LNCAP (cell line): ENCODE results near the gene WDR7.

ENCODE experiments used
- TF ChIP-seq, protein P1 (sequence below): fragments of 450-650 bp; IDR thresholded peaks from 2 replicates; pipeline ENCODE4 v1.5.1; 2017; ENCODE audit warnings: mild to moderate bottlenecking

The WDR7 gene

DNA sequence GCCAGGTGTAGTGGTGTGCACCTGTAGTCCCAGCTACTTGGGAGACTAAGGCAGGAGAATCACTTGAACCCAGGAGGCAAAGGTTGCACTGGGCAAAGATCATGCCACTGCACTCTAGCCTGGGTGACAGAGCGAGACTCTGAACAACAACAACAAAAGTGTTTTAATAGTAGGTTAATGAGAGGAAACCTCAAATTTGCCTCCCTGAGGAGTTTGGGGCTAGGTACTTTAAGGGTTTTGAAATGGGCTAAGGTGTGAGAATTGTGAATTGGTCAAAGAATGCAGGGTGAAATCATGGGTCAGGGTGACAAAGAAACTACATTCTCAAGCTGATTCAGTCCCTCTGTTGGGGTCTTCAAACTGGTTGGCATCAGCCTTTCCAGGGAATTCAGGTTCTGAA lies 435.0 kb downstream of the WDR7 start:
- TF ChIP-seq, protein P1, sequence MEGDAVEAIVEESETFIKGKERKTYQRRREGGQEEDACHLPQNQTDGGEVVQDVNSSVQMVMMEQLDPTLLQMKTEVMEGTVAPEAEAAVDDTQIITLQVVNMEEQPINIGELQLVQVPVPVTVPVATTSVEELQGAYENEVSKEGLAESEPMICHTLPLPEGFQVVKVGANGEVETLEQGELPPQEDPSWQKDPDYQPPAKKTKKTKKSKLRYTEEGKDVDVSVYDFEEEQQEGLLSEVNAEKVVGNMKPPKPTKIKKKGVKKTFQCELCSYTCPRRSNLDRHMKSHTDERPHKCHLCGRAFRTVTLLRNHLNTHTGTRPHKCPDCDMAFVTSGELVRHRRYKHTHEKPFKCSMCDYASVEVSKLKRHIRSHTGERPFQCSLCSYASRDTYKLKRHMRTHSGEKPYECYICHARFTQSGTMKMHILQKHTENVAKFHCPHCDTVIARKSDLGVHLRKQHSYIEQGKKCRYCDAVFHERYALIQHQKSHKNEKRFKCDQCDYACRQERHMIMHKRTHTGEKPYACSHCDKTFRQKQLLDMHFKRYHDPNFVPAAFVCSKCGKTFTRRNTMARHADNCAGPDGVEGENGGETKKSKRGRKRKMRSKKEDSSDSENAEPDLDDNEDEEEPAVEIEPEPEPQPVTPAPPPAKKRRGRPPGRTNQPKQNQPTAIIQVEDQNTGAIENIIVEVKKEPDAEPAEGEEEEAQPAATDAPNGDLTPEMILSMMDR: no peak
